Mesendoderm (in vitro differentiated cells): Measurements from ENCODE around the gene LRSAM1.

Experiments
- DNase-seq: peaks from one replicate; pipeline ENCODE4 v3.0.0; 2013
- H2AK5ac ChIP-seq: 2 replicates; pipeline ENCODE4 v1.6.1; 2013; ENCODE audit warnings: low read length, inconsistent platforms
- H2BK120ac ChIP-seq: 2 replicates; pipeline ENCODE4 v1.6.1; 2013; ENCODE audit warnings: low read depth, mild to moderate bottlenecking, low read length, moderate library complexity, mixed read lengths
- H2BK15ac ChIP-seq: replicated peaks from 2 replicates; pipeline ENCODE4 v1.6.1; 2013; ENCODE audit warnings: low read depth, mild to moderate bottlenecking, moderate library complexity
- H2BK5ac ChIP-seq: 2 replicates; pipeline ENCODE4 v1.6.1; 2013; ENCODE audit warnings: low read length, inconsistent platforms
- H3K18ac ChIP-seq: 2 replicates; pipeline ENCODE4 v1.6.1; 2013; ENCODE audit warnings: mild to moderate bottlenecking, low read length, mixed read lengths
- H3K23ac ChIP-seq: one replicate; pipeline ENCODE4 v1.6.1; 2013; ENCODE audit warnings: low read length
- H3K27ac ChIP-seq: 2 replicates; pipeline ENCODE4 v1.5.1; 2013; ENCODE audit warnings: low read depth, mild to moderate bottlenecking, inconsistent platforms, low read length, moderate library complexity
- H3K27me3 ChIP-seq: 2 replicates; pipeline ENCODE4 v1.6.1; 2013; ENCODE audit warnings: low read length, control low read depth, mild to moderate bottlenecking, inconsistent platforms; ENCODE audit not compliant: insufficient read depth, poor library complexity
- H3K36me3 ChIP-seq: 2 replicates; pipeline ENCODE4 v1.6.1; 2013; ENCODE audit warnings: low read length, inconsistent platforms; ENCODE audit not compliant: control insufficient read depth, insufficient read depth
- H3K4ac ChIP-seq: one replicate; pipeline ENCODE4 v1.6.1; 2013; ENCODE audit warnings: low read depth, mild to moderate bottlenecking, low read length, moderate library complexity
- H3K4me1 ChIP-seq: 2 replicates; pipeline ENCODE4 v1.6.1; 2013; ENCODE audit warnings: low read depth, low read length, inconsistent platforms; ENCODE audit not compliant: control insufficient read depth
- H3K4me2 ChIP-seq: 2 replicates; pipeline ENCODE4 v1.6.1; 2013; ENCODE audit warnings: low read length
- H3K4me3 ChIP-seq: 2 replicates; pipeline ENCODE4 v1.5.1; 2013; ENCODE audit warnings: mild to moderate bottlenecking, low read length
- H3K56ac ChIP-seq: one replicate; pipeline ENCODE4 v1.6.1; 2013; ENCODE audit warnings: low read length
- H3K79me1 ChIP-seq: 2 replicates; pipeline ENCODE4 v1.6.1; 2013; ENCODE audit warnings: low read length, inconsistent platforms
- H3K79me2 ChIP-seq: 2 replicates; pipeline ENCODE4 v1.6.1; 2013; ENCODE audit warnings: mild to moderate bottlenecking, low read length; ENCODE audit not compliant: control insufficient read depth, insufficient read depth
- H3K9ac ChIP-seq: 2 replicates; pipeline ENCODE4 v1.6.1; 2013; ENCODE audit warnings: low read length, inconsistent platforms
- H4K5ac ChIP-seq: one replicate; pipeline ENCODE4 v1.6.1; 2013; ENCODE audit warnings: low read length
- H4K8ac ChIP-seq: one replicate; pipeline ENCODE4 v1.6.1; 2013; ENCODE audit warnings: low read depth, mild to moderate bottlenecking, control low read depth, low read length, moderate library complexity
- WGBS: extraction: QIAGEN DNeasy Blood & Tissue Kit; methylation state at CpG from one replicate; pipeline ENCODE4 v1.1.7; 2013; ENCODE audit warnings: low lambda C conversion rate, missing lambda C conversion rate; ENCODE audit not compliant: insufficient coverage; ENCODE audit errors: extremely low coverage; 5-methylcytosine and 5-hydroxymethylcytosine counted together

Gene LRSAM1

GRCh38 chr9:127417131-127418036 lies 33.9 kb upstream of the LRSAM1 start:
- no peak overlapping the region for H2BK5ac ChIP-seq
- H3K36me3 ChIP-seq = no peaks in the 10 kb centered on the region
- H2BK15ac ChIP-seq = no peak overlapping the region
- H3K23ac ChIP-seq = no peak overlapping the region
- no peak overlapping the region for H4K5ac ChIP-seq
- H2BK120ac ChIP-seq = no peak overlapping the region
- no peak overlapping the region for H3K4me3 ChIP-seq
- no peaks in the 10 kb centered on the region for H3K4me1 ChIP-seq
- no peak overlapping the region for H4K8ac ChIP-seq
- no peak overlapping the region for H2AK5ac ChIP-seq
- no peak overlapping the region for H3K9ac ChIP-seq
- H3K27me3 ChIP-seq = no peaks in the 10 kb centered on the region
- H3K4me2 ChIP-seq = no peak overlapping the region
- WGBS = no CpG with 5 or more reads among the region's 15 CpGs
- no peak overlapping the region for H3K56ac ChIP-seq
- no peak overlapping the region for H3K27ac ChIP-seq
- no peak for DNase-seq
- no peak overlapping the region for H3K18ac ChIP-seq
- no peak overlapping the region for H3K4ac ChIP-seq
- H3K79me1 ChIP-seq = no peaks in the 10 kb centered on the region
- H3K79me2 ChIP-seq = no peaks in the 10 kb centered on the region

DNA sequence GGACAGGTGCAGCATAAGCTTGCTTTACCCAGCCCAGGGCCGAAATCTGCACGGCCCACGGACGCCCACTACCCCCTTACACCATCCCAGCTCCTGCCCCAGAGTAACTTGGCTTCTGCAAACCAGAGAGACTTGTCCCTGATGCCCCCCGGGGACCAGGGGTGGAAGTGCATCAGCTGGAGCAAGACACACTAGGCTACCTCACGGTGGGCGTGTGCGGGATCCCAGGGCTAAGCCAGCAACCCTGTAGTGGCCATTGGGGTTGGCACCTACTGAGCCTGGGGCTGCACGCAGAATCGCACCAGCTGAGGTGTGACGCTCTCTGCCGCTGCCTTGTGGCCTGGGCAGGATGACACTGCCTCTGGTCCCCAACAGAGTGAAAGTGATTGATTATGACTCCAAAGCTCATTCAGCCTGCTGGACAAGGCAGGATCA lies 33.3 kb upstream of the LRSAM1 start:
- WGBS = no CpG with 5 or more reads among the region's 12 CpGs
- no peak overlapping the region for H3K4me2 ChIP-seq
- no peak overlapping the region for H3K27ac ChIP-seq
- H3K4me3 ChIP-seq = no peak overlapping the region
- H2BK5ac ChIP-seq = no peak overlapping the region
- no peak overlapping the region for H3K4ac ChIP-seq
- H3K56ac ChIP-seq = no peak overlapping the region
- H4K5ac ChIP-seq = no peak overlapping the region
- H3K79me1 ChIP-seq = peaks cover 4% of the 10 kb centered on the region
- no peaks in the 10 kb centered on the region for H3K27me3 ChIP-seq
- H3K79me2 ChIP-seq = no peaks in the 10 kb centered on the region
- H3K18ac ChIP-seq = no peak overlapping the region
- H2BK15ac ChIP-seq = no peak overlapping the region
- no peak overlapping the region for H3K23ac ChIP-seq
- DNase-seq = peak; percentile 88
- peaks cover 3% of the 10 kb centered on the region for H3K4me1 ChIP-seq
- no peaks in the 10 kb centered on the region for H3K36me3 ChIP-seq
- H3K9ac ChIP-seq = no peak overlapping the region
- H4K8ac ChIP-seq = no peak overlapping the region
- H2BK120ac ChIP-seq = no peak overlapping the region
- H2AK5ac ChIP-seq = no peak overlapping the region

- Histone ChIP-seq H3K4me2 (no peak overlapping the region), H3K4me1 (peaks cover 5% of the 10 kb centered on the region), H2BK120ac (no peak overlapping the region), H3K18ac (no peak overlapping the region), H4K5ac (no peak overlapping the region), H2BK5ac (no peak overlapping the region), H3K23ac (no peak overlapping the region), H4K8ac (no peak overlapping the region), H2BK15ac (no peak overlapping the region), H3K79me1 (peaks cover 7% of the 10 kb centered on the region), H3K9ac (no peak overlapping the region), H3K36me3 (no peaks in the 10 kb centered on the region), H3K27me3 (no peaks in the 10 kb centered on the region), H3K27ac (no peak overlapping the region), H3K79me2 (no peaks in the 10 kb centered on the region), H3K4me3 (no peak overlapping the region), H3K56ac (no peak overlapping the region), H2AK5ac (no peak overlapping the region), H3K4ac (no peak overlapping the region)
- no peak for DNase-seq
- WGBS = no CpG with 5 or more reads among the region's 6 CpGs
These were observed 32.0 kb upstream of the LRSAM1 start for GRCh38 chr9:127419348-127419747.

DNA sequence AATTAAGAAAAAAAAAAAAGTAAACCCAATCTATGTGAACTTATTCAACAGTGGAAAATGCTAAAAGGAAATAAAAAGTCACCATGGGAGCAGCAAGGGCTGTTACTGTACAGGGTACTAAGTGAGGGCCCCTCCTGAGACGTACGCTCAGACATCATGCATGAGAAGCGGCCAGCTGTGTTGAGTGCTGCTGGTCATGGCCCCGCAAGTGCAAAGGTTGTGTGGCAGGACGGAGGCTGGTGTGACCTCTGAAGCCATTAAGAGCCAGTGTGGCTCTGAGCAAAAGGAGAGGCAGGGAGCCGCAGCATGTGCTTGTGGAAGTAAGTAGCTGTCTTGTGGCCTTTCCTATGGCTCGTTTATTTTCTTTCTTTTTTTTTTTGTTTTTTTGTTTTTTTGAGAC lies 30.3 kb upstream of the LRSAM1 start:
- H3K18ac ChIP-seq = no peak overlapping the region
- H3K4me2 ChIP-seq = no peak overlapping the region
- no peak overlapping the region for H3K4me3 ChIP-seq
- H3K79me1 ChIP-seq = peaks cover 9% of the 10 kb centered on the region
- H2BK15ac ChIP-seq = no peak overlapping the region
- no peak overlapping the region for H4K5ac ChIP-seq
- H3K27me3 ChIP-seq = no peaks in the 10 kb centered on the region
- no CpG with 5 or more reads among the region's 7 CpGs for WGBS
- peaks cover 7% of the 10 kb centered on the region for H3K4me1 ChIP-seq
- no peak overlapping the region for H3K4ac ChIP-seq
- no peak overlapping the region for H3K9ac ChIP-seq
- no peak overlapping the region for H4K8ac ChIP-seq
- no peak overlapping the region for H2BK120ac ChIP-seq
- H3K56ac ChIP-seq = no peak overlapping the region
- no peak overlapping the region for H2AK5ac ChIP-seq
- no peaks in the 10 kb centered on the region for H3K36me3 ChIP-seq
- H2BK5ac ChIP-seq = no peak overlapping the region
- no peak overlapping the region for H3K23ac ChIP-seq
- no peak for DNase-seq
- H3K27ac ChIP-seq = no peak overlapping the region
- peaks cover 6% of the 10 kb centered on the region for H3K79me2 ChIP-seq

DNA sequence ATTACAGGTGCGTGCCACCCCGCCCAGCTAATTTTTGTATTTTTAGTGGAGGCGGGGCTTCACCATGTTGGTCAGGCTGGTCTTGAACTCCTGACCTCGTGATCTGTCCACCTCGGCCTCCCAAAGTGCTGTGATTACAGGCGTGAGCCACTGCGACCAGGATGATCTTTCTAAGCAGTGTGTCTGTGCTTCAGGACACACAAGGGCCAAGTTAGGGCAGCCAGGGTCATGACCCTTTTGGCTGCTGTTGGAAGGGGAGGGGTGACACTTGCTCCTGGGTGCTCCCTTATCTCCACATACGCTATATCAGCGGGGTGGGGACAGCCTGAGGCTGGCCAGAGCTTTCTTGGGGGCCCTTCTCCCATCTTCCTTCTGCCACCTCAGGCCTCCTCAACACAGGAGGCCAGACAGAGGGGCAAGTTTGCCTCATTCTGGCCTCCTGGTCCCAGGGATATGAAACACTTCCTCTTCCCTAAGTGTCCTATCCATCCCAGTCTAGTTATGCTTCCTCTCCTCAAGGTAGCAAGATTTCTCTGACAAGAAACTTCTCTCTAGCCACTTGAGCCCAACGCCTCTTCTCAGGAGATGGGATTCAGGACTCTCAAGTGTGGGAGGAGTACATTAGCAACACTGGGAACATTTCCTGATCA lies 29.1 kb upstream of the LRSAM1 start:
- Histone ChIP-seq H3K9ac (peak overlapping the region; percentile 78), H2BK5ac (no peak overlapping the region), H3K79me1 (peaks cover 9% of the 10 kb centered on the region), H3K79me2 (peaks cover 6% of the 10 kb centered on the region), H3K4ac (no peak overlapping the region), H3K18ac (no peak overlapping the region), H3K4me3 (no peak overlapping the region), H2AK5ac (no peak overlapping the region), H3K36me3 (no peaks in the 10 kb centered on the region), H3K23ac (no peak overlapping the region), H2BK120ac (no peak overlapping the region), H2BK15ac (no peak overlapping the region), H4K8ac (no peak overlapping the region), H3K4me2 (no peak overlapping the region), H4K5ac (no peak overlapping the region), H3K27ac (no peak overlapping the region), H3K56ac (peak overlapping the region; percentile 83), H3K27me3 (no peaks in the 10 kb centered on the region), H3K4me1 (peaks cover 7% of the 10 kb centered on the region)
- no CpG with 5 or more reads among the region's 10 CpGs for WGBS
- no peak for DNase-seq
